ENCODE data around the gene NKX1-1.

Gene NKX1-1

GRCh38 chr4:1356181-1356998 is 49.9 kb downstream of the NKX1-1 start:
- Histone ChIP-seq H3K9ac (ENCODE audit: low read length) (no peak overlapping the region), H3K36me3 (ENCODE audit: control insufficient read depth, low read depth, low read length) (peaks cover 9% of the 10 kb centered on the region), H3K9me3 (ENCODE audit: control insufficient read depth, low read depth, low read length) (no peaks in the 10 kb centered on the region), H3K4me1 (ENCODE audit: control insufficient read depth, low read depth, low read length) (no peaks in the 10 kb centered on the region), H3K27me3 (ENCODE audit: control insufficient read depth, insufficient read depth, low read length) (no peaks in the 10 kb centered on the region), H3K27ac (ENCODE audit: low read length) (no peak overlapping the region), H3K4me3 (ENCODE audit: low read length) (no peak overlapping the region)

GRCh38 chr4:1355378-1355777 is 50.9 kb downstream of the NKX1-1 start:
- Histone ChIP-seq H3K36me3 (ENCODE audit: control insufficient read depth, low read depth, low read length) (peaks cover 9% of the 10 kb centered on the region), H3K27me3 (ENCODE audit: control insufficient read depth, insufficient read depth, low read length) (no peaks in the 10 kb centered on the region), H3K9ac (ENCODE audit: low read length) (no peak overlapping the region), H3K4me3 (ENCODE audit: low read length) (no peak overlapping the region), H3K9me3 (ENCODE audit: control insufficient read depth, low read depth, low read length) (no peaks in the 10 kb centered on the region), H3K4me1 (ENCODE audit: control insufficient read depth, low read depth, low read length) (no peaks in the 10 kb centered on the region), H3K27ac (ENCODE audit: low read length) (no peak overlapping the region)

- Histone ChIP-seq H3K27ac (ENCODE audit: low read length) (no peak overlapping the region), H3K9ac (ENCODE audit: low read length) (no peak overlapping the region), H3K9me3 (ENCODE audit: control insufficient read depth, low read depth, low read length) (no peaks in the 10 kb centered on the region), H3K27me3 (ENCODE audit: control insufficient read depth, insufficient read depth, low read length) (no peaks in the 10 kb centered on the region), H3K36me3 (ENCODE audit: control insufficient read depth, low read depth, low read length) (peaks cover 9% of the 10 kb centered on the region), H3K4me1 (ENCODE audit: control insufficient read depth, low read depth, low read length) (no peaks in the 10 kb centered on the region), H3K4me3 (ENCODE audit: low read length) (no peak overlapping the region)
These were observed 51.3 kb downstream of the NKX1-1 start for GRCh38 chr4:1354983-1355275.

- Histone ChIP-seq H3K9ac (ENCODE audit: low read length) (no peak overlapping the region), H3K27me3 (ENCODE audit: control insufficient read depth, insufficient read depth, low read length) (no peaks in the 10 kb centered on the region), H3K4me1 (ENCODE audit: control insufficient read depth, low read depth, low read length) (no peaks in the 10 kb centered on the region), H3K27ac (ENCODE audit: low read length) (no peak overlapping the region), H3K4me3 (ENCODE audit: low read length) (no peak overlapping the region), H3K36me3 (ENCODE audit: control insufficient read depth, low read depth, low read length) (peaks cover 12% of the 10 kb centered on the region), H3K9me3 (ENCODE audit: control insufficient read depth, low read depth, low read length) (no peaks in the 10 kb centered on the region)
These were observed 51.9 kb downstream of the NKX1-1 start for GRCh38 chr4:1354136-1354982.

GRCh38 chr4:1353186-1354055 is 52.8 kb downstream of the NKX1-1 start:
- H3K27ac ChIP-seq (ENCODE audit: low read length): no peak overlapping the region
- no peak overlapping the region for H3K9ac ChIP-seq (ENCODE audit: low read length)
- H3K4me3 ChIP-seq (ENCODE audit: low read length): no peak overlapping the region
- H3K4me1 ChIP-seq (ENCODE audit: control insufficient read depth, low read depth, low read length): no peaks in the 10 kb centered on the region
- H3K36me3 ChIP-seq (ENCODE audit: control insufficient read depth, low read depth, low read length): peaks cover 12% of the 10 kb centered on the region
- H3K27me3 ChIP-seq (ENCODE audit: control insufficient read depth, insufficient read depth, low read length): no peaks in the 10 kb centered on the region
- no peaks in the 10 kb centered on the region for H3K9me3 ChIP-seq (ENCODE audit: control insufficient read depth, low read depth, low read length)
